ENCODE data around the gene CCDC83.
"Not testable (repeated sequence)": the region's sequence is repeated elsewhere in the genome, so short reads cannot be mapped to it uniquely, and the experiment has no call there.

The CCDC83 gene

DNA sequence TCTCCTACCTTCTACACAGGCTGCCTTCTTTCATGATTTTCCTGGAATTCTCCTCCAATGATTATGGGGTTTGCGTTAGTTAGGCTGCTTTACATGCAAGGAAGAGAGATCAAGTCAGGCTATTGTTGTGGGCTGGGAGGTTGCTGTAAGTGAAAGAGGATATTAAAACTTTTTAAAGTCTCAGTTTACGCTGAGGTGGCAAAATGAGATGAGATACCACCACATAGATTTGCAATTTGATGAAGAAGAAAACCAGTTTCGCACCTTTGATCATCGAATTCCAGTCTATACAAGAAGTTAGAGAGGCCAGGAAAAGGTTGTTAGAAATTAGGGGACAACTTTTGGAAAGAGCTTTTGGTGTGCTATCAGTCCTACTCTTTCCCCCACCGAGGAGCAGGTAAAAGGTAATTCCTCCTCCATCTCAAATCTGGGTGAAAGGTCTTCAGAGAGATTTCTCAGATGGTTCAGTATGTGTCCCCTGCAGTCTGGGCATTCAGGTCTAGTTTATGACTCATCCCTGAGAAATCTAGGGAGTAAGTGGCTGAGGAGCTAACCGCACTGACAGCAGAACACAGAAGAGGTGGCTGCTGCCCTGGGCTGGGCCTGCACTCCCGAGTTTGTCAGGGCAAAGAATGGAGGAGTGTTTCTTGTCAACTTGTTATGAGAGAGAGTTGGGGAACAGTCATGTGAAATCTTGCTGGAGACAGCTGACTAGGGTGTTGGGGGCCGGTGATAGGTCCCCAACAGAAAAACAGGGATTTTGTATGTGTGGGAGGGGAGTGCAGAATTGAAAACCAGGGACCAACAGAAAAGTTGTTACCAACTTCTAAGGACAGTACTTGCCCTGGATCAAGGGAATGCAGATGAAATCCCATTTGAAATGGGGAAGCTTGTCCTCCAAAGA lies 34.7 kb downstream of the CCDC83 start:
- DNase-seq, result no peak

GRCh38 chr11:85893395-85893794 lies 38.2 kb downstream of the CCDC83 start:
- no peak for DNase-seq

DNA sequence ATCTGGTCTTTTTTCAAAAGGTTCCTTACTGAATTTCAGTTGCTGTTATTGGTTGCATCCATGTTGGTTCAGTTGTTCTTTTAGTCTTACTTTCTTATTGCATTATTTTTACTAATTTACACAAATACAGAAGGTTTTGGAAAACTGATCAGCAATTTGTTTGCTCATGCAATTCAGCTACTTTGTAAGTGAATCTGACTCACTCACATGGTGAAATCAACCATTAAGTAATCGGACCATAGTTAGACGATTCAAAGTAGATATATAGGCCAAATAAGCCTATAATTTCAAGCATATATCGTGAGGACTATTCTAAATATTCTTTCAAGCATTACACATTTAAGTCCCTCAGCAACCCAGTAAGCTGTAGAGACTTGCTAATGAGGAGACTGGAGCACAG lies 41.7 kb downstream of the CCDC83 start:
- DNase-seq, result no peak

- no peak for DNase-seq
Measured at GRCh38 chr11:85898456-85898855, 43.3 kb downstream of the CCDC83 start.

DNA sequence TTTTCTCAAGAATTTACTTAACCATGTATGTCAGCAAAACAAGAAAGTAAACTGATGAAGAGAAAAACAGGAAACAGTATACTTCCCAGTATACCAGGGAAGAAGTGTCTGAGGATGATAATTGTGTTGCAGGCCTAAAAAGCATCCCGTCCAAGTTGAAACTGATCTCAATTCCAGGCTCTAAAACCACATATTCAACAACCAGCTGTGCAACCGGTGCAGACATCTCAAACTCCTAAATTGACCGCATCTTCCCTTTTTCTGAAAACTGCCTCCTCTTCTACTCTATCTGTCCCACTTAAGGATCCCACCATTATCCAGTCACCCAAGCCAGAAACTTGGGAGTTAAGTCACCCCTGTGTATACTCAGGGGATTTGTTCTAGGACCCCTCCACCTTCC lies 47.2 kb downstream of the CCDC83 start:
- no peak for DNase-seq

- no peak for DNase-seq
Measured at GRCh38 chr11:85903406-85903805, 48.2 kb downstream of the CCDC83 start.

DNA sequence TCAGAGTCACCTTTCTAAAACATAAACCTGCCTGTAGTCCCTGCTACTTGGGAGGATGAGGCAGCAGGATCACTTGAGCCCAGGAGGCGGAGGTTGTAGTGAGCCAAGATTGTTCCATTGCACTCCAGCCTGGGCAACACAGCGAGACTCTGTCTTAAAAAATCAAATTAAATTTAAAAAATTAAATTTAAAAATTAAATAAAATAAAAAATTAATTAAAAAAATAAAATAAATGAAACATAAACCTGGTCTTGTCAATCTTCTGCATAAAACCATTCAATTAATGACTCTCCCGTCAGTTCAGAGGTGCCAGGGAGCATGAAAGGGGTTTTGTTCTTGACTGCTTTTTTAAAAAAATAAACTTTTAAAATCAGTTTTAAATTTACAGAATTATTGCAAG lies 48.6 kb downstream of the CCDC83 start:
- no peak for DNase-seq

GRCh38 chr11:85912414-85912813 lies 57.2 kb downstream of the CCDC83 start:
- no peak for DNase-seq

- no peak for DNase-seq
Measured at GRCh38 chr11:85913513-85913912, 58.3 kb downstream of the CCDC83 start.

DNA sequence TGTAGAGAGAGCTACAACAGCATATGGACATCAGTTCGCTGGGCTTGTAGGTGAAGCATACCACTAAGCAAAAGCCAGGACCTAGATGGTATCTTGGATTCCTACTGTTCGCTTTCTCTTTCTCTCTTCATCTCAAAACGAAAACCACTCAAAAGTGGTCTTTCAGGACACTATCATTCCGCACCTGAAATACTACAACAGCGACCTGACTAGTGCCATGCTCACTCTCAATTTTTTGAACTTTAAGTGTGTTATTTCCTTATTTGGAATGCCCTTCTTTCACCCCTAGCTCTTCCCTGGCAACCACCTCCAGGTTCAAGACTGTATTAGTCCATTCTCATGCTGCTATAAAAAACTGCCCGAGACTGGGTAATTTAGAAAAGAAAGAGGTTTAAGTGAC lies 59.2 kb downstream of the CCDC83 start:
- no peak for DNase-seq

DNA sequence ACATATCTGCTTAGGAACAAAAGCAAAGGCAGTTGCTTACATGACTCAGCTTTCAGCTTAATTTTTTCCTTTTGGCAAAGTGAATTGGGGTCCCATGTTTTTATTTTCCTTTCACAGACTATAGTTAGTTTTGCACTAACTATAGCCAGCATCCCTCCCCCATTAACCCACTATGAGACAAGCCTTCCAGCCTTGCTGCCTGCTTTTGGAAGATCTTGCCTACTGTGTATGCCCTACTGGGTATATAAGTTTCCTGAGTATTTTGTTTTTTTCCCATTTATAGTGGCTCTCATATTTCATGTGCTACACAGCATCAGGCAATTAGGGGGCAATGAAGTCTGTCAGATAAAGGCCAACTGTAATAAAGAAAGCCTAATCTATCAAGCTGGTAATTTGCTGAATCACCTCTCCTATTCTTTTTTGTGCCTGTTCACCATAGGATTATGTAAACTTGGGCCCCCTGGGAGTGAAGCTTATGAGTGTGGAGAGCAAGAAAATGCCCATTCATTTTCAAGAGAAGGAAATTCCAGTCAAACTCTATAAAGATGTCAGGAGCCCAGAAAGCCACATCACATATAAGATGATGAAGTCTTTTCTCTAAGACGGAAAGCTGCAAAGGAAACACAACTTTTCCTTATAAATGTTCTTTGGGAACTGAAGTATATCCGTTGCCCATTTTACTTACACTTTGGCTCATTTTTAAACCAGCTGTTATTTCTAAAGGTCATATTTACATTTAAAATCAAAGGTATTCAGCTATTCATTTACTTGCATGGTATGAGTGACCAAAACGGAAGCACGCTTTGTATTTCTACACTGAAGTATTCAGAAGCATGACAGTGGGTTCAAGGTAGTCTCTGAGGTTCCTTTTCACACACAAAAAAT lies 64.0 kb downstream of the CCDC83 start:
- no peak for DNase-seq

GRCh38 chr11:85922367-85922766 lies 67.2 kb downstream of the CCDC83 start:
- DNase-seq, result no peak

DNA sequence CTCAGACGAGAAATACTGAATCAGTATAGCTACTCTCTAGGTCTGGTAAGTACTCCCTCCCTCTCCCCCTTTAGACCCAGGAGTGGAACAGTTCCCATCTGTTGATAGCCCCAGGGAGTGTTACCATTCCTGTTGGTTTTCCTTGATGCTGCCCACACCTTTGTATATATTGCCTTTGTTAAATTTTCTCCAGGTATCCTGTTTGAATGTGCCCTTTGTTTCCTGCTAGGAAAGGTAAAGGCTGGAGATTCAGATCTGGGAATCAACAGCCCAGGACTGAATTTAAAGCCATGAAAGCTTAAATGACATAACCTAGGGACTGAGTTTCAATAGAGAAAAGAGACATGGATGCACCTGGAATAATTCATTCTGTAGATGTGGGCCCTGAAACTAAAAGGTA lies 68.3 kb downstream of the CCDC83 start:
- no peak for DNase-seq

- not testable (repeated sequence) for DNase-seq
Measured at GRCh38 chr11:85926653-85927214, 71.6 kb downstream of the CCDC83 start.

GRCh38 chr11:85930879-85931366 lies 75.7 kb downstream of the CCDC83 start:
- DNase-seq, result no peak

DNA sequence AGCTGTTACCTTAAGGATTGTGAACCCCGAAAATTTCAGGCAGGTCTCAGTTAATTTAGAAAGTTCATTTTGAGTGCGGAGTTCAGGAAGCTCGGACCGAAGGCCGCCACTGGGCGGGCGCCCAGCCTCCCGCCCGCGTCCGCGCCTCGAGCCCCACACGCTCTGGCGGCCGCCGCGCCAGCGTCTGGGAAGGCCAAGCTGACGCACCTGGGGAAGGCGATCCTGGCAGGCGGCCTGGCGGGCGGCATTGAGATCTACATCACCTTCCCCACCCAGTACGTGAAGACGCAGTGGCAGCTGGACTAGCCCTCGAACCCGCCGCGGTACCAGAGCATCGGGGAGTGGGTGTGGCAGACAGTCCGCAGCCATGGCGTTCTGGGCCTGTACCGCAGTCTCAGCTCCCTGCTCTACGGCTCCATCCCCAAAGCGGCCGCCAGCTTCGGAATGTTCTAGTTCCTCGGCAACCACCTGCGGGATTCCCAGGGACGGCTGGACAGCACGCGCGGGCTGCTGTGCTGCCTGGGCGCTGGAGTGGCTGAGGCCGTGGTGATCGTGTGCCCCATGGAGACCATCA lies 79.5 kb downstream of the CCDC83 start:
- DNase-seq, result no peak

- no peak for DNase-seq
Measured at GRCh38 chr11:85935751-85936150, 80.6 kb downstream of the CCDC83 start.

DNA sequence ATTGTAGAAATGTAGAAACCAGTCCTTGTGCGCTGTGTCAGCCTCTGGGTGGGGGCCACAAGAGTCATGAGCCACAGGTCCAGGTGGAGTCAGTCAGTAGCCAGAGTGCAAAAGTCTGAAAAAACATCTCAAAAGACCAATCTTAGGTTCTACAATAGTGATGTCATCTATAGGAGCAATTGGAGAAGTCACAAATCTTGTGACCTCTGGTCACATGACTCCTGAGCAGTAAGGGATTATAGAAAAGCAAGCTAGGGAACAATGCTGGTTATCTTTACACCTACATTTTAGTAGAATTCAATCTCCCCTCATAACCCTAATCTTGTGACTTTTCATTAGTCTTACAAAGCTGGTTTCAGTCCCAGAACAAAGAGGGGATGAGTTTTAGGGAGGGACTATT lies 82.7 kb downstream of the CCDC83 start:
- no peak for DNase-seq

- no peak for DNase-seq
Measured at GRCh38 chr11:85939099-85940015, 84.2 kb downstream of the CCDC83 start.

DNA sequence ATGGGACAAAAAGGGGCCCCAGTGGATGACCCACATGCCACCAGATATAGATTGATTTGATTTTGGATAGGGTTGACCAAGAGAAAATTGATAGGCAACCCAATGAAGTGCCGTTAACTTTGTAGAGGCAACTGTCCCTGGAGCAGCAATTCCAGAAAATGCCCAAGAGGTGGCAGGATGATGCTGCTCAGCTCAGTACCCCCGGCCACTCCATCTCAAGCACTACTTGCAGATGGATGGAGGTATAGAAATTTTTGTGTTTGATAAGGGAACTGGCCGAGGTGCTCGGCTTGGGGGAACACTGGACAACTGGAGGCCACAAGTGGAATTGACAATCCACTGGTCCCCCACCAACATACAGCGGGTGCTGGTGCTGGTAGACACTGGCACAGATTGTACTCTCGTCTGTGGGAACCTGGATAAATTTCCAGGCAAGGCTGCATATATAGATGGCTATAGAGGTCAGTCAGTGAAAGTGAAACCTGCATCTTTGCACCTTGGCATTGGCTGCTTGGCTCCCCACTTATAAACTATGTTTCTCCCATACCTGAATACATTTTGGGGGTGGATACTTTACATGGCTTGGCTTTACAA lies 86.3 kb downstream of the CCDC83 start:
- peak; percentile 39 for DNase-seq

DNA sequence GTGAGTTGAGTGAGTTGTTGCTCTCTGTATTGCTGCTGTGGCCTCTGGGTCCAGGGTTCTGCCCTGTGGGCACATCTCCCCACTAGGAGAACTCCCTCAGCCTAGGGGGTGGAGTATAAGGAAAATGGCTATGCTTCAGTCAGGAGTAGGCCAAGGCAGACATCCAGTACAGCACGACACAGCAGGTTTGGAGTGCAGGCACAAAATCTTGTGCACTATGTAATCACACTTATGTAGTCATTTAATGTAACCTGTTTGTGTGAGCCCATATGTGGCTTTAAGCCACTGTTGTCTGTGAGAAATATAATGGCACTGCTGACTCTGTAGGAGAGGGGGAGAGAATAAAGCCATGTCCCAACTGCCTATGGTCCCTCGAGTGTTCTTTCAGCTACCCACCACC lies 90.1 kb downstream of the CCDC83 start:
- no peak for DNase-seq
